PC-9 (cell line): ENCODE data around the gene ESAM. TPM values are rescaled to one million over a fixed set of nuclear protein-coding genes. Genes with fewer than 3 reads are reported as not detected.

Experiments
- BruUV-seq: library from RNA; stranded (reverse); fragments of 400-500 nt; replicated peaks from 2 replicates; lab custom pipeline; 2021; lab: Mats Ljungman, UMichigan
- CTCF ChIA-PET: fragments of 300-600 bp; sonication (Branson Sonifier 250); formaldehyde crosslinking; loops from one replicate; lab custom pipeline; 2022; ENCODE audit warnings: antibody characterized with exemption; lab: Charles Lee
- POLR2A ChIA-PET: fragments of 300-600 bp; sonication (Branson Sonifier 250); formaldehyde crosslinking; loops from one replicate; lab custom pipeline; 2022; ENCODE audit warnings: antibody characterized with exemption; ENCODE audit not compliant: unreplicated experiment; lab: Charles Lee
- DNase-seq, 2 experiments: peaks; one replicate each; pipeline versions ENCODE4 v3.0.0 to v3.0.0-alpha.2; 2015 to 2022; ENCODE audit warnings: mixed read lengths in 1 of 2
- H2AFZ ChIP-seq: fragments of 200-600 bp; sonication (generic); 2 replicates; pipeline ENCODE4 v1.8.1; 2017; ENCODE audit warnings: antibody characterized with exemption
- H3F3A ChIP-seq: fragments of 200-600 bp; sonication (generic); 2 replicates; pipeline ENCODE4 v1.8.1; 2017; ENCODE audit warnings: antibody characterized with exemption, mild to moderate bottlenecking, low read depth; ENCODE audit not compliant: insufficient read depth
- H3K27ac ChIP-seq: fragments of 200-600 bp; sonication (generic); 2 replicates; pipeline ENCODE4 v1.6.1; 2016; ENCODE audit warnings: mixed run types
- H3K27me3 ChIP-seq: fragments of 200-600 bp; sonication (generic); 2 replicates; pipeline ENCODE4 v1.6.1; 2016; ENCODE audit warnings: low read depth, mixed run types; ENCODE audit not compliant: insufficient read depth
- H3K36me3 ChIP-seq: fragments of 200-600 bp; sonication (generic); 2 replicates; pipeline ENCODE4 v1.6.1; 2016; ENCODE audit warnings: low read depth, mixed run types
- H3K4me1 ChIP-seq: fragments of 200-600 bp; sonication (generic); replicated peaks from 2 replicates; pipeline ENCODE4 v1.6.1; 2016; ENCODE audit warnings: mixed run types; ENCODE audit not compliant: insufficient read depth
- H3K4me2 ChIP-seq: fragments of 200-600 bp; sonication (generic); 2 replicates; pipeline ENCODE4 v1.6.1; 2017; ENCODE audit warnings: mixed run types
- H3K4me3 ChIP-seq: fragments of 200-600 bp; sonication (generic); 2 replicates; pipeline ENCODE4 v1.6.1; 2016; ENCODE audit warnings: mixed run types
- H3K79me2 ChIP-seq: fragments of 200-600 bp; sonication (generic); 2 replicates; pipeline ENCODE4 v1.6.1; 2017; ENCODE audit warnings: low read depth, mixed run types
- H3K9me2 ChIP-seq: fragments of 200-600 bp; sonication (generic); 2 replicates; pipeline ENCODE4 v1.8.1; 2017; ENCODE audit warnings: mild to moderate bottlenecking; ENCODE audit not compliant: insufficient read depth
- H3K9me3 ChIP-seq: fragments of 200-600 bp; sonication (generic); 2 replicates; pipeline ENCODE4 v1.8.1; 2016; ENCODE audit warnings: low read depth; ENCODE audit not compliant: insufficient read depth
- H4K20me1 ChIP-seq: fragments of 200-600 bp; sonication (generic); 2 replicates; pipeline ENCODE4 v1.8.1; 2017; ENCODE audit not compliant: insufficient read depth
- EZH2 ChIP-seq: fragments of 200-600 bp; sonication (generic); IDR thresholded peaks from 2 replicates; pipeline ENCODE4 v1.8.0; 2017; ENCODE audit warnings: antibody characterized with exemption, low read depth
- intact Hi-C: fragments of 100-400 bp; cut with micrococcal nuclease; formaldehyde crosslinking; loops from one replicate; pipeline ENCODE4 v1.10.0; 2022; ENCODE audit not compliant: unreplicated experiment
- total RNA-seq: library from RNA; stranded (reverse); gene quantifications from 2 replicates; pipeline ENCODE4 v1.2.3, GENCODE V29; 2021
- TF ChIP-seq, protein P1 (sequence below): fragments of 200-600 bp; sonication (generic); conservative IDR thresholded peaks from 2 replicates; pipeline ENCODE4 v1.6.1; 2017; ENCODE audit warnings: mixed run types, antibody characterized with exemption, mild to moderate bottlenecking, moderate library complexity

The ESAM gene
- total RNA-seq, 1 experiment from 2014 or later: 13.5 TPM

DNA sequence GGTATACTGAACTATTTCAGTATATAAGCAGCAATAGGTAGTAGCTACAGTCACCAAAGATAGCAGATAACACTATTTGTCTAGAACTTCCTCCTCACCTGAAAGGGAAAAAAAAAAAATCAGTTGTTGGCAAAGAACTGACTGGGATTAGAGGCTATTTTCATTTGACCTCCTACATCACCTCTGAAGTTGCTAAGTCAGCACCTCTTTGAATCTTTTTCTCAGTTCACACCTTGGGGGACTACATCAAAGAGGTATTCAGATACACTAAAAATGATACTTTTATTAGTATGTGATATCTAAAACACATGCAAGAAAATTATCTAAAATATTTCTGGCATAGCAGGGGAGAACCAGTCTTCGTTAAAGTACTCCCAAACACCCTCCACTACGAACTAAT, 22.0 kb upstream of the ESAM start:
- H3K27ac ChIP-seq: no peak overlapping the region
- no peaks in the 10 kb centered on the region for H3K4me1 ChIP-seq
- H3K27me3 ChIP-seq: no peaks in the 10 kb centered on the region
- no peaks in the 10 kb centered on the region for H3K9me2 ChIP-seq
- DNase-seq: no peak
- TF ChIP-seq, protein P1, sequence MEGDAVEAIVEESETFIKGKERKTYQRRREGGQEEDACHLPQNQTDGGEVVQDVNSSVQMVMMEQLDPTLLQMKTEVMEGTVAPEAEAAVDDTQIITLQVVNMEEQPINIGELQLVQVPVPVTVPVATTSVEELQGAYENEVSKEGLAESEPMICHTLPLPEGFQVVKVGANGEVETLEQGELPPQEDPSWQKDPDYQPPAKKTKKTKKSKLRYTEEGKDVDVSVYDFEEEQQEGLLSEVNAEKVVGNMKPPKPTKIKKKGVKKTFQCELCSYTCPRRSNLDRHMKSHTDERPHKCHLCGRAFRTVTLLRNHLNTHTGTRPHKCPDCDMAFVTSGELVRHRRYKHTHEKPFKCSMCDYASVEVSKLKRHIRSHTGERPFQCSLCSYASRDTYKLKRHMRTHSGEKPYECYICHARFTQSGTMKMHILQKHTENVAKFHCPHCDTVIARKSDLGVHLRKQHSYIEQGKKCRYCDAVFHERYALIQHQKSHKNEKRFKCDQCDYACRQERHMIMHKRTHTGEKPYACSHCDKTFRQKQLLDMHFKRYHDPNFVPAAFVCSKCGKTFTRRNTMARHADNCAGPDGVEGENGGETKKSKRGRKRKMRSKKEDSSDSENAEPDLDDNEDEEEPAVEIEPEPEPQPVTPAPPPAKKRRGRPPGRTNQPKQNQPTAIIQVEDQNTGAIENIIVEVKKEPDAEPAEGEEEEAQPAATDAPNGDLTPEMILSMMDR: no peak
- no peak for TF ChIP-seq EZH2
- H3K4me2 ChIP-seq: no peak overlapping the region
- H4K20me1 ChIP-seq: no peaks in the 10 kb centered on the region
- POLR2A ChIA-PET: interaction anchor here (0.6 kb wide), 1 partner anchor 668 kb away, joined by 3 read pairs; no protein-coding TSS in a partner anchor
- CTCF ChIA-PET: no interaction called here
- no peaks in the 10 kb centered on the region for H3K9me3 ChIP-seq
- no TSS peak for BruUV-seq
- no peaks in the 10 kb centered on the region for H3F3A ChIP-seq
- H3K36me3 ChIP-seq: no peaks in the 10 kb centered on the region
- no peak overlapping the region for H3K4me3 ChIP-seq
- intact Hi-C loops: no loop called here
- peaks cover 23% of the 10 kb centered on the region for H3K79me2 ChIP-seq
- no peak overlapping the region for H2AFZ ChIP-seq

DNA sequence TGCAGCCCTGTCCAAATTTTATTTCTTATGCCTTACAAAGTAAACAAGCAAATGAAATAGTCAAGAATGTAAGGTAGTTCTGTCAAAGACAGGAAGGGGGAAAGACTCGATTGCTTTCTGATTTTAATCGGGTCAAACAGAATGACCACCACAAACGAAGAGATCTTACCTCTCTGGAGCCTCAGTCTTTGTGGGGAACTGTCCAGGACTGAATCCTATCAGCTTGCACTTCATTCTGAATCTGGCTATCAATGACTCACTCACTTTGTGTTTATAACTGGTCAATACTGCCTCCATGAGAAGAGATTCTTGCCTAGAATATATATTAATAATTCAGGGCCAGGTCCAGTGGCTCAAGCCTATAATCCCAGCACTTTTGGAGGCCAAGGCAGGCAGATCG, 20.9 kb upstream of the ESAM start:
- Histone ChIP-seq H3K4me3 (no peak overlapping the region), H3K27me3 (no peaks in the 10 kb centered on the region), H3K27ac (no peak overlapping the region), H4K20me1 (no peaks in the 10 kb centered on the region), H2AFZ (no peak overlapping the region), H3F3A (no peaks in the 10 kb centered on the region), H3K4me2 (no peak overlapping the region), H3K9me3 (no peaks in the 10 kb centered on the region), H3K36me3 (no peaks in the 10 kb centered on the region), H3K9me2 (no peaks in the 10 kb centered on the region), H3K79me2 (peaks cover 13% of the 10 kb centered on the region), H3K4me1 (no peaks in the 10 kb centered on the region)
- no peak for DNase-seq
- BruUV-seq: no TSS peak
- POLR2A ChIA-PET: no interaction called here
- CTCF ChIA-PET: no interaction called here
- intact Hi-C loops: no loop called here
- TF ChIP-seq, protein P1: no peak

DNA sequence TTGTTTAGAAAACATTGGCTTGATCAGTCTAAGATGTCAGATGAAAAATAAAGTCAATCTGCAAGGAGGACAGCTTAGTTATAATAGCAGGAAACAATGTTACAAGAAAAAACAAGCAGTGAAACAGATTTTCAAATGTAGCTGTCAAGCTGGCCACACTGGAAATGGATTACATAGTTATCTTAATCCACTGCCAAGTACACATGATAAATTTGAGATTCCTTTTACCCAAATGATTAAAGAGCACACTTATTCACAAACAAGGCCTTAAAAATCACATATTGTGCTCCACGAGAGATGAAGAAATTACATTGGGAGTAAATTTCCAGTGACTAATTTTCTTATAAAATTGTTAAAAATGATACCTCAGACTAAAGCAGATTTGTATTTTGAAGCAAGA, 17.5 kb upstream of the ESAM start:
- Histone ChIP-seq H3K4me1 (no peaks in the 10 kb centered on the region), H3K4me3 (no peak overlapping the region), H3K9me2 (no peaks in the 10 kb centered on the region), H3K27ac (no peak overlapping the region), H2AFZ (no peak overlapping the region), H3K36me3 (no peaks in the 10 kb centered on the region; the same call in 1 of the 2 replicates), H4K20me1 (no peaks in the 10 kb centered on the region), H3K27me3 (no peaks in the 10 kb centered on the region), H3K79me2 (peaks cover 24% of the 10 kb centered on the region), H3K4me2 (no peak overlapping the region), H3K9me3 (no peaks in the 10 kb centered on the region), H3F3A (no peaks in the 10 kb centered on the region)
- CTCF ChIA-PET: no interaction called here
- DNase-seq: no peak
- BruUV-seq: no TSS peak
- POLR2A ChIA-PET: no interaction called here
- intact Hi-C loops: no loop called here
- no peak for TF ChIP-seq EZH2
- TF ChIP-seq, protein P1: no peak
